IgD-negative memory B cell (primary cell): ENCODE measurements around the gene SGK2. TPM values are rescaled to one million over a fixed set of nuclear protein-coding genes. Genes with fewer than 3 reads are reported as not detected.

Experiments used
- H3K27ac Mint-ChIP-seq, 3 donors: one replicate each; pipeline ENCODE4 v1.8.0; 2020 to 2022; ENCODE audit warnings: mild to moderate bottlenecking in 3 of 3, mixed read lengths in 3 of 3, moderate library complexity in 1 of 3
- H3K27me3 Mint-ChIP-seq: one replicate; pipeline ENCODE4 v1.8.0; 2021; ENCODE audit warnings: mixed read lengths
- H3K36me3 Mint-ChIP-seq: one replicate; pipeline ENCODE4 v1.8.0; 2020; ENCODE audit warnings: mild to moderate bottlenecking, mixed read lengths
- H3K4me1 Mint-ChIP-seq, 3 donors: one replicate each; pipeline ENCODE4 v1.8.0; 2020 to 2022; ENCODE audit warnings: mixed read lengths in 3 of 3, mild to moderate bottlenecking in 1 of 3
- H3K4me3 Mint-ChIP-seq, 4 donors: one replicate each; pipeline ENCODE4 v1.8.0; 2020 to 2022; ENCODE audit warnings: mild to moderate bottlenecking in 4 of 4, mixed read lengths in 4 of 4, moderate library complexity in 3 of 4
- H3K9me3 Mint-ChIP-seq, 3 donors: one replicate each; pipeline ENCODE4 v1.8.0; 2020 to 2021; ENCODE audit warnings: mixed read lengths in 3 of 3, mild to moderate bottlenecking in 1 of 3
- polyA plus RNA-seq: library from polyadenylated mRNA; unstranded; fragments of 300-500 nt; fragmentation: Illumina TruSeq; gene quantifications from one replicate; pipeline ENCODE4 v1.2.3, GENCODE V29; 2021

SGK2 gene
- polyA plus RNA-seq: not detected

GRCh38 chr20:43558412-43559146 is at the start of gene SGK2:
SGK2 (plus strand) TSS chr20:43559027; CDS start chr20:43566496, 7,469 bp downstream.
- Mint-ChIP-seq H3K4me3 (no peak within 1 kb of the TSS), H3K9me3 (no peaks in the 10 kb centered on the region), H3K36me3 (no peaks in the 10 kb centered on the region), H3K27me3 (peaks cover 4% of the 10 kb centered on the region), H3K27ac (no peak within 1 kb of the TSS), H3K4me1 (peaks cover 0 to 1% (median 0%) of the 10 kb centered on the region in 3 donors)

GRCh38 chr20:43511879-43512278 is 46.9 kb upstream of the SGK2 start:
- Mint-ChIP-seq H3K27me3 (peaks cover 19% of the 10 kb centered on the region), H3K4me3 (peak overlapping the region in 2 of 4 donors; percentile 5 to 70), H3K9me3 (no peaks in the 10 kb centered on the region), H3K27ac (no peak overlapping the region), H3K4me1 (peaks cover 10% of the 10 kb centered on the region in 3 donors), H3K36me3 (no peaks in the 10 kb centered on the region)

GRCh38 chr20:43513372-43513930 is 45.4 kb upstream of the SGK2 start:
- no peak overlapping the region for H3K27ac Mint-ChIP-seq
- peak overlapping the region; percentile 90 to 98 (median 94) for H3K4me3 Mint-ChIP-seq

GRCh38 chr20:43513931-43514647 is 44.7 kb upstream of the SGK2 start:
- H3K4me3 Mint-ChIP-seq: peak overlapping the region; percentile 90 to 98 (median 94)
- no peaks in the 10 kb centered on the region for H3K36me3 Mint-ChIP-seq
- no peaks in the 10 kb centered on the region for H3K9me3 Mint-ChIP-seq
- H3K27ac Mint-ChIP-seq: peak overlapping the region; percentile 33 to 94 (median 90)
- H3K4me1 Mint-ChIP-seq: peaks cover 8 to 10% (median 10%) of the 10 kb centered on the region in 3 donors
- H3K27me3 Mint-ChIP-seq: peaks cover 7% of the 10 kb centered on the region

More at GRCh38 chr20:43513372-43513930, 45.4 kb upstream of the SGK2 start:
- Mint-ChIP-seq H3K9me3 (no peaks in the 10 kb centered on the region), H3K36me3 (no peaks in the 10 kb centered on the region), H3K27me3 (peaks cover 13% of the 10 kb centered on the region), H3K4me1 (peaks cover 10% of the 10 kb centered on the region in 3 donors)

GRCh38 chr20:43514648-43514999 is 44.2 kb upstream of the SGK2 start:
- no peaks in the 10 kb centered on the region for H3K36me3 Mint-ChIP-seq
- H3K4me1 Mint-ChIP-seq: peaks cover 8 to 10% (median 10%) of the 10 kb centered on the region in 3 donors
- peak overlapping the region; percentile 90 to 98 (median 94) for H3K4me3 Mint-ChIP-seq
- H3K9me3 Mint-ChIP-seq: no peaks in the 10 kb centered on the region
- peaks cover 2% of the 10 kb centered on the region for H3K27me3 Mint-ChIP-seq
- peak overlapping the region; percentile 33 to 94 (median 90) for H3K27ac Mint-ChIP-seq

GRCh38 chr20:43515628-43516027 is 43.2 kb upstream of the SGK2 start:
- peaks cover 8 to 10% (median 10%) of the 10 kb centered on the region in 3 donors for H3K4me1 Mint-ChIP-seq
- no peak overlapping the region for H3K27ac Mint-ChIP-seq
- H3K9me3 Mint-ChIP-seq: peaks cover 1 to 5% (median 3%) of the 10 kb centered on the region in 3 donors
- peak overlapping the region in 3 of 4 donors; percentile 1 to 94 (median 44) for H3K4me3 Mint-ChIP-seq
- no peaks in the 10 kb centered on the region for H3K36me3 Mint-ChIP-seq
- peaks cover 2% of the 10 kb centered on the region for H3K27me3 Mint-ChIP-seq

- H3K4me1 Mint-ChIP-seq: peaks cover 8 to 10% (median 10%) of the 10 kb centered on the region in 3 donors
- peaks cover 2% of the 10 kb centered on the region for H3K27me3 Mint-ChIP-seq
- H3K9me3 Mint-ChIP-seq: peaks cover 1 to 5% (median 3%) of the 10 kb centered on the region in 3 donors
- peak overlapping the region in 1 of 4 donors; percentile 5 for H3K4me3 Mint-ChIP-seq
- H3K27ac Mint-ChIP-seq: no peak overlapping the region
- H3K36me3 Mint-ChIP-seq: no peaks in the 10 kb centered on the region
Observed at GRCh38 chr20:43516251-43516824, 42.5 kb upstream of the SGK2 start.

GRCh38 chr20:43520074-43520630 is 38.7 kb upstream of the SGK2 start:
- peaks cover 2% of the 10 kb centered on the region for H3K27me3 Mint-ChIP-seq
- peaks cover 3 to 5% (median 4%) of the 10 kb centered on the region in 3 donors for H3K9me3 Mint-ChIP-seq
- peaks cover 3 to 6% (median 5%) of the 10 kb centered on the region in 3 donors for H3K4me1 Mint-ChIP-seq
- no peak overlapping the region for H3K4me3 Mint-ChIP-seq
- H3K27ac Mint-ChIP-seq: no peak overlapping the region
- no peaks in the 10 kb centered on the region for H3K36me3 Mint-ChIP-seq

- peaks cover 0 to 6% (median 0%) of the 10 kb centered on the region in 3 donors for H3K4me1 Mint-ChIP-seq
- peaks cover 3% of the 10 kb centered on the region for H3K36me3 Mint-ChIP-seq
Observed at GRCh38 chr20:43525021-43525420, 33.8 kb upstream of the SGK2 start.

GRCh38 chr20:43528258-43528875 is 30.5 kb upstream of the SGK2 start:
- peaks cover 6% of the 10 kb centered on the region for H3K36me3 Mint-ChIP-seq
- H3K4me1 Mint-ChIP-seq: peaks cover 0 to 6% (median 0%) of the 10 kb centered on the region in 3 donors
- no peak overlapping the region for H3K27ac Mint-ChIP-seq
- peaks cover 0 to 4% (median 0%) of the 10 kb centered on the region in 3 donors for H3K9me3 Mint-ChIP-seq
- H3K27me3 Mint-ChIP-seq: no peaks in the 10 kb centered on the region
- no peak overlapping the region for H3K4me3 Mint-ChIP-seq

More at GRCh38 chr20:43525021-43525420, 33.8 kb upstream of the SGK2 start:
- peaks cover 3 to 5% (median 3%) of the 10 kb centered on the region in 3 donors for H3K9me3 Mint-ChIP-seq
- H3K27ac Mint-ChIP-seq: peak overlapping the region in 1 of 3 donors; percentile 7
- no peaks in the 10 kb centered on the region for H3K27me3 Mint-ChIP-seq
- H3K4me3 Mint-ChIP-seq: no peak overlapping the region

GRCh38 chr20:43529051-43529450 is 29.8 kb upstream of the SGK2 start:
- Mint-ChIP-seq H3K4me3 (no peak overlapping the region), H3K4me1 (peaks cover 0 to 6% (median 0%) of the 10 kb centered on the region in 3 donors), H3K9me3 (peaks cover 0 to 4% (median 0%) of the 10 kb centered on the region in 3 donors), H3K27ac (no peak overlapping the region), H3K27me3 (no peaks in the 10 kb centered on the region), H3K36me3 (peaks cover 6% of the 10 kb centered on the region)

GRCh38 chr20:43529457-43530153 is 29.2 kb upstream of the SGK2 start:
- Mint-ChIP-seq H3K27me3 (no peaks in the 10 kb centered on the region), H3K4me1 (peaks cover 0 to 6% (median 0%) of the 10 kb centered on the region in 3 donors), H3K9me3 (peaks cover 0 to 2% (median 0%) of the 10 kb centered on the region in 3 donors), H3K36me3 (peaks cover 6% of the 10 kb centered on the region), H3K27ac (no peak overlapping the region), H3K4me3 (no peak overlapping the region)

- Mint-ChIP-seq H3K4me1 (peaks cover 0 to 6% (median 0%) of the 10 kb centered on the region in 3 donors), H3K27me3 (no peaks in the 10 kb centered on the region), H3K4me3 (no peak overlapping the region), H3K36me3 (peaks cover 6% of the 10 kb centered on the region), H3K9me3 (peaks cover 0 to 2% (median 0%) of the 10 kb centered on the region in 3 donors), H3K27ac (no peak overlapping the region)
Observed at GRCh38 chr20:43530321-43531090, 28.3 kb upstream of the SGK2 start.
